ENCODE data around the gene PPA2.
"Not testable (repeated sequence)": the region's sequence is repeated elsewhere in the genome, so short reads cannot be mapped to it uniquely, and the experiment has no call there.

Gene PPA2

DNA sequence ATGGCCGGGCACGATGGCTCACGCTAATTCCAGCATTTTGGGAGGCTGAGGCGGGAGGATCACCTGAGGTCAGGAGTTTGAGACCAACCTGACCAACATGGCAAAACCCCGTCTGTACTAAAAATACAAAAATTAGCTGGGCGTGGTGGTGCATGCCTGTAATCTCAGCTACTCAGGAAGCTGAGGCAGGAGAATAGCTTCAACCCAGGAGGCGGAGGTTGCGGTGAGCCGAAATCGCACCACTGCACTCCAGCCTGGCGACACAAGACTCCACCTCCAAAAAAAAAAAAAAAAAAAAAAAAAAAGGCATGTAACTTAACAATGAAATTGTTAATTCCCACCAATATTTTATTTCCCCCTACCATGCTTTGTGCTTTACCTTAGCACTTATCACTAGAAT is 15.3 kb downstream of the PPA2 start:
- not testable (repeated sequence) for DNase-seq

DNA sequence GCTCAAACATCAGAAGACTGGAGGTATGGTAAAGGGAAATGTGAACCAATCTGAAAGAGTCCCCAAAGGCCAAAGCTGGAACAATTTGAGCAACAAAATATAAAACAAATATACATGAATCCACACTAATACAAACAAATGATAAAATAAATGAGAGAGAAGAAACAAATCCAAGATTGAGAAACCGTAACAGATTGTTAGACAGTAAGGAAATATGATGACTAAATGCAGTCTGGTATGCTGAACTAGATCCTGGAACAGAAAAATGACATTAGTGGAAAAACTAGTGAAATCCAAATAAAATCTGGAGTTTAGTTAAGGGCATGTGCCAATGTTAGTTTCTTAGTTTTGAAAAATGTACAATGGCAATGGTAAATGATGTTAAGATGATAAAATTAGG is 15.9 kb downstream of the PPA2 start:
- DNase-seq = no peak

DNA sequence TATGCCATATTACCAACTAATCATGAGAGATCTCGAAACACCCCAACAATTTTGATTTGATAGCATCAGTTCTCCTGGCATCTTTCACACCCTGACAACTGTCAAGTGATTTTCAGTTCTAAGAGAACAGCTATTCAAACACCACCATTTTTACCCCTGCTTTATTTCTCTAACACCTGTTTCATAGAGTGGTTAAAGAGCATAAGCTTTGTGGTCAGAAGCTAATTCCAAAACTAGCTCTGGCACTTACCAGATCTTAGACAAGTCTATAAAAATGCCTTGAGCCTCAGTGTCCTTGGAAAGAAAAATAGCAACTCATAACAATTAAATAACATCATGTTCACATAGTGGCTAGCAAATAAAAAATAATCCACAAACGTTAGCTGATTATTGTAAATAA is 17.9 kb downstream of the PPA2 start:
- DNase-seq = no peak

DNA sequence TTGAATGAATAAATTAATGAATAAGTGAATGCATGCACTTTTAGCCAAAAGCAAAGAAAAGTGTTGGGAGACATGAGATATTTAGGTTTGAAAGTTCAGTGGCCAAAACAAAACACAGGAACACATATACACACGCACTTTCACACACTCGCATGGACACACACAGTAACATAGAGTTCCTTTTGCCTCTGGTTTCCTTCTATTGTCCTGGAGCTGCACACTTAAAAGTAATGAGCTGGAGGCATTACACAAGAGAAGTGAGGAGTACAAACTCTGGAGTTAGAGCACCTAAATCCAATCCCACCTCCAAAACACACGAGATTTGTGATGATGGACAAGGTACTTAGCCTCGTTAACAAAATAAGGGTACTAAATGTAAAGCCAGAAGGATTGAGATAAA is 18.7 kb downstream of the PPA2 start:
- no peak for DNase-seq

DNA sequence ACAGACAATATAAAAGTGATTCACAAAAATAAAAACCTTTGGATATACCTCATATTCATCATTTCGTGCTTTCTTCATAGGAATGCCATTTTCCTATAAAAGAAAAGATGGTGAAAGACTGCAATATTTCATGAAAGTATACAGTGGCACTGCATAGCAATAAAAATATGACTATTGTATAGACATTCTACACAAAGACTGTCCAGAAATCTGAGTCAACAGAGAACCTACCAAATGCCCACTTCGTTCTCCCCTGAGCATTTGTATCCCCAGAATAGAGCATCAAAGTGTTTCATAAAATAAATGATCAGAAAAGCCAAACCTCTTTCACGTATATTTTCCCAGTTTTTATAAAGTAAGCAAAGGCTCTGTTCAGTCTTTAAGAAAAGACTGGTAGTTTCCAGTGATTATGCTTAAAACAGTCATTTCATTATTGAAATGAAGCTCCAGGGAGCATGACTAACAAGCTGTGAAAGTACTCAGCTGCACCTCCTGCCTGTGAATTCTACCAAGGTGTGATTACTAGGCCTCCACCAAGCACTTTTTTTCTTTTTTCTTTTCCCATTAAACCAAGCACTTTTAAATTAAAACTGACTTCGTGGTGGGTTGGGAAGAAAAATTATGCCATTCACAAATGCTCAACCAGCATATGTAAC is 20.2 kb downstream of the PPA2 start:
- DNase-seq = no peak

DNA sequence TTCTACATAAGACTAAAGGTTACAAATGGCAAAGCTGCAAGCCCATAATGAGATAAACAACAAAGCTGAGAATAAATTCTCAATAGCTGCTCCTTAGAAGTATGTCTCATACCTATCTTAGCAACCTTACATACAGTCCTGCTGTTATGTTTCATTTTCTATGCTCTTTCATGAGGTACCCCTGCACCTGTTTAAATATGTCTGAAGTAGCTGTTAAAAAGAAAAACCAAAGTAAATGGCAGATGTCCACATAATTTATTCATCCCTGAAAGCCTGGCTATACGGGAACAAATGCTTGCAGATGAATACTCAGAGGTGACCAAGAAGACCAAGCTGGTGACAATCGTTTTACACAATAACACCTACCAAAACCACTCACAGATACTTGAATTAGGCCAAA is 22.5 kb downstream of the PPA2 start:
- DNase-seq = no peak

DNA sequence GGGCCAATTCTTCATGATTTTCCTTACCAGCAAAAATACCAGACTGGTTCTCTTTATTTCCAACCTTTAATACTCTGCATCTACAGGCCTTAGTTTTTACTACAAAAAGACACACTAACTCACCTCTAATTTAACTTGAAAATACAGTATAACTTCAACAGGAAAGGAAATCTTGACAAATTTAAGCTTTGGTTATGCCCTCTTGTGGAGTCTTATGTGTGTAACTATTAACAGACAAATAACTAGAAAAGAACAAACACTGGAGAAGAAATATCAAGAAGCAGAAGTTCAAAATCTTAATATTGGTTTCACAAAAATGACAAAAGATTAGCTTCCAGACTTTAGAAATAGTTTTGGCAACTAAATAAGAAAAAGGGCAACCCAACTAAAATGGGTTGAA is 33.0 kb downstream of the PPA2 start:
- no peak for DNase-seq

DNA sequence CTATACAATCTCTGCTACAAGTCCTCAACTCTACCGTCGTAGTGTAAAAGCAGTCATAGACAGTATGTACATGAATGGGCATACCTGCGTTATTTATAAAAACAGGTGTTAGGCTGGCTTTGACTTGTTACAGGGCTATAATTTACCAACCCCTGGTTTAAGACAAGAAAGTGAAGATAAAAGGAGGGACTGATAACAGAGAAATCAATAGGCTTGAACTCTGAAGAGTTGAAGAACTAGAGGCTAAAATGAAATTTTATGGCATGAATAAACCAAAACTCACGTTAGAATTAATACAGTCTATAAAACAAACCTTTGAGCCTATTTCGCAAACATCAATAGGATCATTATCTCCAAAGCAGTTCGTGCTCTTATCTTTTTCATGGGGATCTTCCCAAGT is 36.2 kb downstream of the PPA2 start:
- DNase-seq = no peak

DNA sequence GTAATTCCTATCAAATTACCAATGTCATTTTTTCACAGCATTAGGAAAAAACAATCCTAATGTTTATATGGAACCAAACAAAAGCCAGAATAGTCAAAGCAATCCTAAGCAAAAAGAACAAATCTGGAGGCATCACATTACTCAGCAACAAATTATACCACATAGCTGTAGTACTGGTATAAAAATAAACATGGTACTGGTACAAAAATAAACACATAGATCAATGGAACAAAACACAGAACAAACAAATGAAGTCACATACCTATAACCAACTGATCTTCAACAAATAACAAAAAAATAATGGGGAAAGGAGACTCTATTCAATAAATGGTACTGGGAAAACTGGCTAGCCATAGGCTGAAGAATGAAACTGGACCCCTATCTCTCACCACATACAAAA is 37.4 kb downstream of the PPA2 start:
- DNase-seq = no peak

DNA sequence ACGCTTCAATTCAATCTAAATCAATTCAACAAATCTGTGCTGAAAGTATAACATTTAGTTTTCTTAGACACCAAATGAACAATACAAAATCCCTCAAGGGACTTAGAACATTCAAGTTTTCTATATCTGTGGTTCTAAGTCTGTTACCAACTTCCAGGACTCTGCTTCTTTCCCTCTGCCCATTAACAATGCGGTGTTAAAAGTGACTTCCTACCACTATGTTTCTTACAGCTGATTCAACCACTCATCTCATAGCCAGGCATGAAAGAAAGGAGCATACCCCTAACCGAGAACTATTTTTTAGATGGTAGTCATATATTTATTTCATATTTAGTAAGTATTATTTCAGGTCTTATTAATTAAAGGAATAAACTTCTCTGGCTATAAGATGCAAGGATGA is 38.9 kb downstream of the PPA2 start:
- DNase-seq = no peak

DNA sequence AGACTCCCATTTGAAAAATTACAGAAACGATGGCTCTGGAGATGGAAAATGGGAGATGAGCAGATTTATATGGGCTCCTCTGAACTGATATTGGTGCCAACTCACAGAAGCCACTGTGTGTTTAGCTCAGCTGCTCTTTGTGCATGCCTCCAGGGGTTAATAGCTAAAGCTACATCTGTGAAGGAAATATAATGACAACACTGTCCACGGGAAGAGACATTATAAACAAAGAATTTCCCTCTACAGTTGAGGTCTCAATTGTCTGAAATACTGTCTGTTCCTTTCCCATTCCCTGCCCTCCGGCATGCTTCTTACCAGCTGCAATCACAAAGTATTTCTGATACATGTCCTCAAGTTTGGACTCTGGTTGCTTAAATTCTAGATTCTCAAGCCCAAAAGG is 40.4 kb downstream of the PPA2 start:
- DNase-seq = no peak

DNA sequence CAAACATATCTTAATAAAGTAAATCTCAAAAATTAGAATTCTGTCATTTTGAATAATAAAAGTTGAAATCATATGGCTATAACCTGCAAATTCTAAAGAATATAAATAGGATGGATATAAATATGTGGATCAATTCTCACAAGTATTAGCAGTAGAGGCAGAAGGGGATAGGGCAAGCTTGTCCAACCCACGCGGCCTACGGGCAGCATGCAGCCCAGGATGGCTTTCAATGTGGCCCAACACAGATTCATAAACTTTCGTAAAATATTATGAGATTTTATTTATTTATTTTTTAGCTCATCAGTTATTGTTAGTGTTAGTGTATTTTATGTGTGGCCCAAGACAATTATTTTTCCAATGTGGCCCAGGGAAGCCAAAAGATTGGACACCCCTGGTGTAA is 41.4 kb downstream of the PPA2 start:
- no peak for DNase-seq

DNA sequence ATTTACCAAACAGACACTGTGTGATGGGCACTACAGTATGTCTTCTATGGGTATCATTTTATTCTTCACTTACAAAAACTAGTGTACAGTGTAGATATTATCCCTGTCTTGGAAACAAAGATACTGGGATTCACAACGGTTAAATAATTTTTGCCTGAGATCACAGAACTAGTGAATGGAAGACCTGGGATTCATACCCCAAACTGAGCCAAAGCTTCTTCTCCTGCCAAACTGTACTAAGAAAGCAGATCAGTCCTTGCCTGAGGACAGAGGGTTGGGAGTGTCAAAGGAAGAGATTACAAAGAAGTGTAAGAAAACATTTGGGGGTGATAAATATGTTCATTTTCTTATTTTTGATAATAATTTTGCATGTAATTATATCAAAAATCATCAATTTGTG is 43.1 kb downstream of the PPA2 start:
- DNase-seq = no peak

DNA sequence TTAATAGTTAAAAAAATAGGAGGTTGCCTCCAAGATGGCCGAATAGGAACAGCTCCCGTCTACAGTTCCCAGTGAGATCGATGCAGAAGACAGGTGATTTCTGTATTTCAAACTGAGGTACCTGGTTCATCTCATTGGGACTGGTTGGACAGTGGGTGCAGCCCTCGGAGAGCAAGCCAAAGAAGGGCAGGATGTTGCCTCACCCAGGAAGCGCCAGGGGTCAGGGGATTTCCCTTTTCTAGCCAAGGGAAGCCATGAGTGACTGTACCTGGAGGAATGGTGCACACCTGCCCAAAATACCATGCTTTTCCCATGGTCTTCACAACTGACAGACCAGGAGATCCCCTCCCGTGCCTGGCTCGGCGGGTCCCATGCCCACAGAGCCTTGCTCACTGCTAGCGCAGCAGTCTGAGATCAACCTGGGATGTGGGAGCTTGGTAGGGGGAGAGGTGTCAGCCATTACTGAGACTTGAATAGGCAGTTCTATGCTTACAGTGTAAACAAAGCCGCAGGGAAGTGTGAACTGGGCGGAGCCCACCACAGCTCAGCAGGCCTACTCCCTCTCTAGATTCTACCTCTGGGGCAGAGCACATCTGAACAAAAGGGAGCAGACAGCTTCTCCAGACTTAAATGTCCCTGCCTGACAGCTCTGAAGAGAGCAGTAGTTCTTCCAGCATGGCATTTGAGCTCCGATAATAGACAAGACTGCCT is 47.5 kb downstream of the PPA2 start:
- no peak for DNase-seq

DNA sequence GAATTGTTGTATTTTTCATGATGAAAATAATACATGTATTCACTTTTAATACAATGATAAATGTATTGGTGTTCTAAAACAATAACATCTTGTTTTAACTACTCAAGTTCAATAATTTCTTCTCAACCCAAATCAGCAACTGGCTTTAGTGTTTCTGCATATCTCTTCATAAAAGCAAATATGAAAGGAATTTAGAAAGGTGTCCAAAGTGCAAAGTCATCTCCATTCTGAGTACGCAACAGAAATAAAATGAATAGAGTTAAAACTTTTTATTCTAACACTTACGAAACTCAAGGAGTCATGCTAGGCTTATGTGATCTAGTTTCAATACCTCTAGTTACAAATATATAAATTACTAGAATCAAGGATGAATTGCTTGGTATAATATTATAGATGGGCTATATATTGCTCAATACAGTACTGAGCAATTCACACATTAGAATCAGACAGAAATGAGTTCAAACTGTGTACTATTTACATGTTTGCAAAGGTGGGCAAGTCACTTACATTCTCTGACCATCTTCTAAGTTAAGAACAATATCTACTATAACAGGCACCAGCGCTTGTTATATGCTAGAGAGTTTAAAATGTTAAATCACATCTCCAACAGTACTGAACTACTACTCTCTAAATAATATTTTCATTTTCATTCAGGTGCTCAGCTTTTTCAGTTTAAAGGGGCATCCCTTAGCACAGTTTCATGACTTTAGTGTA is 51.5 kb downstream of the PPA2 start:
- DNase-seq = no peak

DNA sequence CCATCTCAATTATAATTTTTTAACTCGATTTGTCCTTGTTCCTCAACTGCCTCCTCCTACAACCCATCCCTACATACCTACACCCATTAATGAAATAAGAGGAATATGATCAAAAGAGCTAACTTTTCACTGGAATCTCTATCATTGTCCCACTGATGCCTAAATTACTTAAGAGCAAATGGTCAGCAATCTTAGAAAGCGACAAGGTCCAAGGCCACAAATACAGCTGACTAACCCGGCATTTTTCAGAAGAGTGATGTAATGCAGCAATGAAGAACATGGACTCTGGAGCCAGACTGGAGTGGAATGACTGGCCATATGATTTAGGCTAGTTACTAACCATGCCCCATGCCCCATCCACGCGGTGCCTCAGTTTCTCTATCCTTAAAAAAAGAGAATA is 56.2 kb downstream of the PPA2 start:
- DNase-seq = no peak

DNA sequence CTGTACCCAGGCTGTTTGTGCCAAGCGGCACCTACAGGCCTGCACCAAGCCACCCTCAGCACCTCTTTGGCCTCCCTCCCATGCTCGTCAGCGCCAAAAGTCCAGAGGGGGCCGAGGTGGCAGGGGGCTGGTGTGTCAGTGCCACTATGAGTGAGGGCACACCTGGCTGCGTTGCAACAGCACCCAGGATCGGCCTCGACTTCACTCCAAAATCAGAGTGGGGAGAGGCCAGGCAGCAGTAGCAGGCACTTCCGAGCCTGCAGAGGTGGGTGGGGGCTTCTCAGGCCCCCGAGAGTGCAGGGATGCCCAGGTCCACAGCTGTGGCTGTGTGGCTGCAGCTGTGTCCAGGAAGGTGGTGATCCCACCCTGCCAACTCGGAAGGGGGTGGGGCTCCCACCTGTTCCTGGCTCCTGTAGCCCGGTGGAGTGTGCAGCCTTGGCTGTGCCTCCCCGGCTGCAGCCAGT is 58.5 kb downstream of the PPA2 start:
- no peak for DNase-seq

DNA sequence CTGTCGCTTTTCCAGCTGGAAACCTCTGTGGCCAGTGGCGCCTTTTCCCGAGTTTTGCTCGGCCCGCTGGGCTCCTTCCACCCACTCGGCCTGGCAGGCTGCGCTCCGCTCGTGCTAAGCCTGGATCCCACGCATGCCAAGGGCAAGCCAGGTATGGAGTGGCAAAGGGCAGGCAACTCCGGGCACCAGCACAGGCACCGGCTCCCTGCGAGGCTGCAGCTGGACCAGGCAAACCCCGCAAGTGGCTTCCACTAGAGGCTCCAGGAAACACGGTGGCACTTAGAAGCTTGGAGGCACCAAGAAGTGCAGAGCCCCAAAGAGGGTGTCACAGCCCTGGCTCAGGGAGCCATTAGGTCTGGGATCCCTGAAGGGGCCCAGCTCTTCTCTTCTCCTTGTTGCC is 59.5 kb downstream of the PPA2 start:
- no peak for DNase-seq

DNA sequence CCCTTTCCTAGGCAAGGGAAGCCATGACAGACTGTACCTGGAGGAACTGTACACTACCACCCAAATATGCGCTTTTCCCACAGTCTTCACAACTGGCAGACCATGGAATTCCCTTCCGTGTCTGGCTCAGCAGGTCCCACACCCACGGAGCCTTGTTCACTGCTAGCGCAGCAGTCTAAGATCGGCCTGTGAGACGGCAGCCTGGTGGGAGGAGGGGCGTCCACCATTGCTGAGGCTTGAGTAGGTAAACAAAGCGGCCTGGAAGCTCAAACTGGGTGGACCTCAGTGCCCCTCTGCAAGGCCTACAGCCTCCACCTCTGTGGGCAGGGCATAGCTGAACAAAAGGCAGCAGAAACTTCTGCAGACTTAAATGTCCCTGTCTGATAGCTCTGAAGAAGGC is 64.7 kb downstream of the PPA2 start:
- not testable (repeated sequence) for DNase-seq

DNA sequence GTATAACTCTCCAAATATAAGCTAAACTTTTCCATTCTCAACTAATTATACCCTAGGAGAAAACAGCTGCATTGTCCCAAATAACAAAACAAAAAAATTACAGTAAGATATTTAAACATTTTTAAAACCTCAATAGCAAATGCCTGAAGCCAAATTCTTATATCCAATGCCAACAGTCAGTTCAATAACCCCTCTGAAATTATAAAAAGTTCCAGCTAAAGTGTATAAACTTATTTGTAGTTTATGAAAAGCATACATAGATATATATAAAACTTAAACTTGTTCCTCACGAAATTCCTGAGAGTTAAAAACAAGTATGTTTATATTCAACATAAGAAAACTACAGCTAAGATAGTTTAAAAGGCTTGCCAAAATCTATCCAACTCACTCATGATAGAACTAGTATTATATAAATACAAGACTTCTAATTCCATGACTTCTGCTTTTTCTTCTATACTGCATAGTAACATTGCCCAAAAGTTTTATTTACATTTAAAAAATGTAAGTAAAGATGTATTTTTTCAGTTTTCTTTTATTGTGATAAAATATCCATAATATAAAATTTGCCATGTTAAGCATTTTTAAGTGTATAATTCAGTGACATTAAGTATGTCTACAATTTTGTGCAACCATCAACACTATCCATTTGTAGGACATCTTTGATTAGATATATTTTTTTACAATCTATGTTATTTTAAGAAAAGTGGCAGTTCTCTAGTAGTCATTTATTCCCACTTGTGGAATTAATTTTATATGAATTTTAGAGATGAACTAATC is 72.8 kb downstream of the PPA2 start:
- no peak for DNase-seq

DNA sequence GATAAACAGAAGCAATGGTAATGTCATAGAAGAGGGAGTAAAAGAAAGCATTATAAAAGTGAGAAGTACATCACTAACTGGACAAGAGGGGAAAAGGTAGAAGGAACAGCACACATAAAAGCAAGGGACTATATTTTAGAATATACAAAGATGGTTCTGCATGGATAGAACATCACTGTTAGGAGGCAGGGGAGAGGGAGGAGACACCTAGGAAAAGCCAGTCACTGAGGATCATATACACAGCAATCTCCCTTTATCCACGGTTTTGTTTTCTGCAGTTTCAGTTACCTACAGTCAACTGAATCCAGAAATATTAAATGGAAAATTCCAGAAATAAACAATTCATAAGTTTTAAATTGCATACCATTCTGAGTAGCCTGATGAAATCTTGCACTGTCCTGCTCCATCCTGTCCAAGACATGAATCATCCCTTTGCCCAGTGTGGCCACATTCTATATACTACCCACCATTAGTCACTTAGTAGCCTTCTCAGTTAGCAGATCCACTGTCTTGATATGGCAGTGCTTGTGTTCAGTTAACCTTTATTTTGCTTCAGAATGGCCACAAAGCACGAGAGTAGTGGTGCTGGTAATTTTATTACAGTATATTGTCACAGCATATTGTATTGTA is 74.2 kb downstream of the PPA2 start:
- DNase-seq = no peak

DNA sequence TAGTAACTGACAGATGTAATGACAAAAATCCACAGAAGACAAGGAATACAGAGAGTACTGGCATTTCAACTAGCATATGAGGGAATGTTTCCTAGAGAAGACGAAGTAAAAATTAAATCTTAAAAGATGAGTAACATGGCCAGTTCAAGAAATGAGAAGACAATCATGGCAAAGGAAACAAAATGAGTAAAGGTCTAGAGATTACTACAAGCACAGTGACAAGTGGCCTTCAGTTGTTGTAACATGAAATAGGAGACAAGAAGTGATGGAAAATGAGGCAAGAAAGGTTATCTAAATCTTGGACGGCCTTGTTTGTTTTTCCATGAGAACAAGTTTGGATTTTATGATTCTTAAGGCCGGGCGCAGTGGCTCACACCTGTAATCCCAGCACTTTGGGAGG is 81.0 kb downstream of the PPA2 start:
- DNase-seq = no peak

DNA sequence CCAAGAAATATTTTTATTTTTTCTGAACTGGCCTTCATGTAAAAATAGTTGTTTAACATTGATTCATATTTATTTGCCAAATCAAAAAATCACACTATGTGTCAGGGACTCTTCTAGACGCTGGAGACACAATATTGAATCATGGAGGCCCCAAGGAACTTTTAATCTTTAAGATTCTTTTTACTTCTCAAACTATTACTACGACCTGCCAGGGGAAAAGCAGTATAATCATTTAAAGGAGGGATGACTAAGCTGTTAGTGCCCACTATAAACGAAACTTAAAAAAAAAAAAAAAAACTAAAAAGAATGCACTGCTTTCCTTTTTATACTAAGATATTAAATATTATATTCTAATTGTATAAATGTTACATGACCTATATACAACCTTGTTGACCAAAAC is 84.7 kb downstream of the PPA2 start:
- no peak for DNase-seq
